Bronchial epithelial cell (primary cell): Measurements from ENCODE around the gene CEP250. TPM values are rescaled to one million over a fixed set of nuclear protein-coding genes. Genes with fewer than 3 reads are reported as not detected.
A peak's percentile ranks its signal among the peaks of the same experiment; 100 is the strongest.

Source experiments
- DNase-seq: peaks from one replicate; pipeline ENCODE4 v3.0.0-alpha.2; 2010; ENCODE audit warnings: low read depth
- FAIRE-seq: peaks from 2 replicates; lab custom pipeline; 2011; peaks lifted over from hg19 to GRCh38; lab: Jason Lieb, UNC
- H3K27me3 ChIP-seq: 2 replicates; pipeline ENCODE4 v1.5.1; 2011; ENCODE audit warnings: low read length; ENCODE audit not compliant: control insufficient read depth, insufficient read depth
- H3K36me3 ChIP-seq: 2 replicates; pipeline ENCODE4 v1.5.1; 2011; ENCODE audit warnings: low read length; ENCODE audit not compliant: control insufficient read depth, insufficient read depth
- H3K4me3 ChIP-seq: 2 replicates; pipeline ENCODE4 v1.5.1; 2011; ENCODE audit warnings: mild to moderate bottlenecking, low read depth, low read length, control low read depth
- CTCF ChIP-seq: IDR thresholded peaks from 2 replicates; pipeline ENCODE4 v1.5.1; 2011; ENCODE audit warnings: mild to moderate bottlenecking, moderate library complexity, low read length, control low read depth, inconsistent platforms; ENCODE audit not compliant: insufficient read depth, severe bottlenecking
- total RNA-seq: library from RNA; depleted of rRNA; stranded (reverse); fragments of >200 nt; gene quantifications from 2 replicates; pipeline ENCODE4 v1.2.1, GENCODE V29; 2014

CEP250 gene
- total RNA-seq, 1 donor from 2014 or later = 15.0 TPM

- Histone ChIP-seq H3K27me3 (no peaks in the 10 kb centered on the region), H3K36me3 (peaks cover 23% of the 10 kb centered on the region), H3K4me3 (no peak overlapping the region)
- no peak for TF ChIP-seq CTCF
- DNase-seq = no peak
- peak; percentile 66 for FAIRE-seq
Measured at GRCh38 chr20:35506179-35506578, 50.8 kb downstream of the CEP250 start.

GRCh38 chr20:35506872-35507638, 51.7 kb downstream of the CEP250 start:
- FAIRE-seq (no peak), DNase-seq (peak; percentile 18)
- TF ChIP-seq CTCF = no peak
- Histone ChIP-seq H3K36me3 (peaks cover 28% of the 10 kb centered on the region), H3K4me3 (no peak overlapping the region), H3K27me3 (no peaks in the 10 kb centered on the region)

- no peak for FAIRE-seq
Measured at GRCh38 chr20:35508493-35509218, 53.3 kb downstream of the CEP250 start.

GRCh38 chr20:35510951-35511735, 55.7 kb downstream of the CEP250 start:
- Histone ChIP-seq H3K4me3 (no peak overlapping the region), H3K27me3 (no peaks in the 10 kb centered on the region), H3K36me3 (peaks cover 16% of the 10 kb centered on the region)
- FAIRE-seq (no peak), DNase-seq (no peak)
- no peak for TF ChIP-seq CTCF

More at GRCh38 chr20:35508493-35509218, 53.3 kb downstream of the CEP250 start:
- no peak for DNase-seq
- no peak for TF ChIP-seq CTCF
- Histone ChIP-seq H3K4me3 (no peak overlapping the region), H3K36me3 (peaks cover 25% of the 10 kb centered on the region), H3K27me3 (no peaks in the 10 kb centered on the region)

GRCh38 chr20:35511814-35512420, 56.5 kb downstream of the CEP250 start:
- H3K4me3 ChIP-seq = no peak overlapping the region
- DNase-seq (peak; percentile 29), FAIRE-seq (no peak)
- no peaks in the 10 kb centered on the region for H3K27me3 ChIP-seq
- TF ChIP-seq CTCF = peak; percentile 58
- H3K36me3 ChIP-seq = peaks cover 16% of the 10 kb centered on the region
